GM21381 (cell line): ENCODE data around the gene STAT1.

ENCODE experiments used
- ATAC-seq: cut with Tn5 transposase; IDR thresholded peaks from one replicate; pipeline ENCODE4 v1.9.1; 2021; ENCODE audit warnings: mild to moderate bottlenecking, moderate library complexity; ENCODE audit not compliant: unreplicated experiment

The STAT1 gene

DNA sequence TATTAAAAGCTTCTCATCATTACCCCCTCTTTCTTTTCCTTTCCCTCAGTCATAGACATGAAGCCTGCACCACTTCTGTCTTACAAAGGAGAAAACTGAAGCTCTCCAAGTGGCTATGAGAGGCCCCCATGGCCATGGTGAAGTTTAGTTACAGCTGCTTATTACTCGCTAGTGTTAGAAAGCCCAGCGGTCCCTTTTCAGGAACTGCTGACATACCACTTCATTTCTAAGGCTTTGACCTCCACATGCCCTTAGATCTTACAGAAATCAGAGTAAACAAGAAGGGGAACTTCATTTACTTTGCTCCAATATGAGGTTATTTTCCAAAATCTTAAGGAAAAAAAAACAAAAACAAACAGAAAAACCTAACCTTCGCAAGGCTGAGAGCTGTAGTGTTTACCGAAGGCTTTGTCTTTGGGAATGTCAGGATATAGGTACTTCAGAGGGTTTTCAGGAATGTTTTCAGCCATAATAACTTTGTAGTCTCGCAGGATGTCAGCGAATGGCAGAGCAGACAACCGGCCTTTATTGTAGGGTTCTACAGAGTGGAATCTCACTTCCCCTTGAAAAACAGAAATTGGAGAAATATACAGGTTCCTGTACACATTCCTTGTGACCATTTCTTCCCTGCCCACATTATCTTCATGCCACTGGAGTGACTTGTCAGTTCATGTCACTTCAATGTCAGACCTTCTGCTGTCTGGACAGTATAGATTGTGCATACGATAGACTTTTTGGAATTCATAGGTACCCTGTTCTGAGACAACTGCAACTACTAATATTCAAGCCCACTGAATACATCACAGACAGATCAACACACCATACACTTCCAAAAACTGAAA is 18.8 kb upstream of the STAT1 start:
- no peak for ATAC-seq

- no peak for ATAC-seq
Observed at GRCh38 chr2:191031256-191031655, 17.3 kb upstream of the STAT1 start.

- peak; percentile 85 for ATAC-seq
Observed at GRCh38 chr2:191030521-191031154, 16.7 kb upstream of the STAT1 start.

DNA sequence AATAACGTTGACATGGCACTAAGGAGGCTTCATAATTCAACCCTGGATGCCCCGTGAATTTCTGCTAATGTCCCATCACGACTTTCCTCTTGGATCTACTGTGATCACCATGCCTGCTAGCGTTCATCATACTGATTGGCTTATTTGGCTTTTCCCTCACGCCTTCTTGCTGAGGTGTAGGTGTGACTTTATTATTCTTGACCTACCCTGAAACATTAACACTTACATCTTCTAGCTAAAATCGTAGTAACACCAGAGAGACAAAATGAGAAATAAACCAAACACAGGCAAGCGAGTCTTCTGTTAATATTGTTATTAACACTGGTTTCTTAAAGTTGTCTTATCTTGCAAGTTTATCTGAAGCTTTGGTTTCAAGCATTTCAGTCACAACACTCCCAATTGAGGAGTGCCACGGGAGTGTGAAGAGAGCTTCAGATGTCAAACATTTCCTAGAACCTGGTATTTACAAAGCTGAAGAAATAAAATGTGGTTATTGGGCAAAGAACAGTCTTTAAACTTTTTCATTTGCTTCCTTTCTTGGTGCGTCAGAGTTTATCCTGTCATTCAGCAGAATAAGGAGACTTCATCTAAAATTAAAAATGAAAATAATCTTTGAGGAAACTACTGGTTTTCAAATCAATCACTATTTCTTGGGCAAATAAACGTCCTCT is 15.4 kb upstream of the STAT1 start:
- ATAC-seq: no peak

DNA sequence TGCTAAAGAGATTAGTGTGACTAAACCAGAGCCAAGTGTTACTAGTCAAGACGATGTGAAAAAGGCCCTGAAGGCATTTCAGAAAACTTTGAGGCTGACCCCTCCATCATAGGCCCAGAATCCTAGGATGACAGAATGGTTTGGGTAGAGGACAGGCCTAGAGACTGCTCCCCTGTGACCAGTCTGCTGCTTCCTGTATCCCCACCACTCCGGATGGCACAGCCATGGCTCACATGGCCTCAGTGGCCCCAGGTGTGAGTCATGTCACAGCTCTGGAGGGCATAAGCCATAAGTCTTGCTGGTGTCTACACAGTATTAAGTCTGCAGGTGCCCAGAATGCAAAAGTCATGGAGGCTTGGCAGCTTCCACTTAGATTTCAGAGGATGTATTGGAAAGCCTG is 12.4 kb upstream of the STAT1 start:
- no peak for ATAC-seq

DNA sequence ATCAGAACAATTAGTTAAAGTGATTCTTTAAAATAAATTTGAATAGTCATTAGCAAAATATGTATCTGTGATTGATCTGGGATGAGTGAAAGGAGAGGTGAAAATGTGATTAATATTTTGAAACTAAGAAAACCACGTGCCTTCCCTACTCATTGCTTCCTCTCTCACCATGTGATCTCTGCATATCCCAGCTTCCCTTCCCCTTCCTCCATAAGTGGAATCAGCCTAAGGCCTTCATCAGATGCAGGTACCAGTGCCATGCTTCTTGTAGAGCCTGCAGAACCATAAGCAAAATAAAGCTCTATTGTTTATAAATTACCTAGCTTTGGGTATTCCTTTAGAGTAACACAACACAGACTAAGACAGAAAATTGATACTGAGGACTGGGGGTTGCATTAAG is 11.2 kb upstream of the STAT1 start:
- ATAC-seq: no peak

- no peak for ATAC-seq
Observed at GRCh38 chr2:191023235-191023679, 9.3 kb upstream of the STAT1 start.

- peak; percentile 18 for ATAC-seq
Observed at GRCh38 chr2:191020742-191021381, 6.9 kb upstream of the STAT1 start.

GRCh38 chr2:191020221-191020741 is 6.3 kb upstream of the STAT1 start:
- ATAC-seq: peak; percentile 74

- ATAC-seq: no peak
Observed at GRCh38 chr2:191019376-191019775, 5.4 kb upstream of the STAT1 start.

GRCh38 chr2:191018643-191019119 is 4.7 kb upstream of the STAT1 start:
- no peak for ATAC-seq

DNA sequence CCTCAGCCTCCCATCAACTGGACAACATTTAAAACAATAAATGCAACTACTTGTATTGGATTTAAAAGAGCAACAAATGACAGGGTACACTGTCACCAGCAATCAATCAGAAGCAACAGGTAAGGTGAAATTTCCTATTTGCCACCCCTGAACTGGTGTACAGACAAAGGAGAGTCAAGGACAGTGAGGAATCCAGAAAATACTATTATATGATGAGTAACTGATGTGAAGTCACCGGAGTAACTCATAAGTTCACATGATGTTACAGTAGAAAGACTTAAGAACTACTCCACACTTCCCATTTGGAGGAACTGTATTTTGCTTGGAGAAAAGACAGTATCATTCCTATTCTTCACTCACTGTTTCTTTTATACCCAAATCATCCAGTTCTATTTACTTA is 4.1 kb upstream of the STAT1 start:
- no peak for ATAC-seq

DNA sequence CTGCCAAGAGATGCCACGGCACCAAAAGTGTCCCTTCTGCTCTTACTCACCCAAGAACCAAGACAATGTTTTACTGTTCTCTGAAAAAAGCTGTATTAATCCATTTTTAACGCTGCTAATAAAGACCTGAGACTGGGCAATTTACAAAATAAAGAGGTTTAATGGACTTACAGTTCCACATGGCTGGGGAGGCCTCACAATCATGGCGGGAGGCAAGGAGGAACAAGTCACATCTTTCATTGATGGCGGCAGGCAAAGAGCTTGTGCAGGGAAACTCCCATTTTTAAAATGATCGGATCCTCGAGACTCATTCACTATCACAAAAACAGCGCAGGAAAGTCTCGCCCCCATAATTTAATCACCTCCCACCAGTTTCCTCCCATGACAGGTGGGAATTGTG is 1.9 kb upstream of the STAT1 start:
- no peak for ATAC-seq

GRCh38 chr2:191015239-191015638 is 1.3 kb upstream of the STAT1 start:
- ATAC-seq: no peak

- no peak for ATAC-seq
Observed at GRCh38 chr2:191014653-191015020, 666 bp upstream of the STAT1 start.

- ATAC-seq: no peak
Observed at GRCh38 chr2:191013682-191013931, 364 bp downstream of the STAT1 start.

DNA sequence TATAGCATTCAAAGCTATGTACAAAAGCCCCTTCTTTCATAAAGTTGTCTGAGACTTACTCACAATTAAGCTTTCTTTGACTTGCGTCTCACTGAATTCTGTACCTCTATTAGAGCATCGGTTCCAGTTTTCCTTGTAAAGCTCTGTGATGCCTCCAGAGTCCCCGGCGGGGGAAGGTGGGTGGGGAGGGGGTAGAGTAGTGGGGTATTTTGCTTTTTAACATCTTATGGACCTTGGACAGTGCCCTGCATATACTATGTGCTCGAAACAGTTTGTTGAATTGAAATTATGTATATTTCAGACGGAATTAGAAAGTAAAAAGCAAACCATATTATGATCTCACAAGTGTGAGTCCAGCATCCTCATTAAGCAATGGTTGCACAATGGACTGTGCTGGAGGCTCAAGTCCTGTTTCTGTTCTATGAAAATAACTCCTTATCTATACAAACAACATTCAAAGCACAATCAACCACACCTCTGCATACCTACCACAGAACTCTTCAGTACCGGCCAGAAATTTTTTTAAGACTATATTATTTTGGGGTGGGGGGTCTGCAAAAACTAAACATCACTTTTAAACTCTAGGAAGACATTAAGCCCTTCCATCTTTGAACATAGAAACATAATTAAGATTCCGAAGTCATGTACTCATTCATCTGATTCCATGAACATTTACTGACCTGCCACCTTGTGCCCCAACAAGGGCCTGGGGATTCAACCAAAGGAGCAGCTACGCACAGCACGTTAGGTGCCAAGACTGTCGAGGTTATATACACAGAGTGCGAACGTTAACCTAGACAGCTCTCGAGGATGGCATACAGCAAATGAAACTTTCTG is 908 bp downstream of the STAT1 start:
- ATAC-seq: no peak

GRCh38 chr2:191012346-191012745 is 1.6 kb downstream of the STAT1 start:
- ATAC-seq: no peak

- ATAC-seq: no peak
Observed at GRCh38 chr2:191010887-191011885, 2.8 kb downstream of the STAT1 start.
